ENCODE results near the gene NKX2-4.

DNA sequence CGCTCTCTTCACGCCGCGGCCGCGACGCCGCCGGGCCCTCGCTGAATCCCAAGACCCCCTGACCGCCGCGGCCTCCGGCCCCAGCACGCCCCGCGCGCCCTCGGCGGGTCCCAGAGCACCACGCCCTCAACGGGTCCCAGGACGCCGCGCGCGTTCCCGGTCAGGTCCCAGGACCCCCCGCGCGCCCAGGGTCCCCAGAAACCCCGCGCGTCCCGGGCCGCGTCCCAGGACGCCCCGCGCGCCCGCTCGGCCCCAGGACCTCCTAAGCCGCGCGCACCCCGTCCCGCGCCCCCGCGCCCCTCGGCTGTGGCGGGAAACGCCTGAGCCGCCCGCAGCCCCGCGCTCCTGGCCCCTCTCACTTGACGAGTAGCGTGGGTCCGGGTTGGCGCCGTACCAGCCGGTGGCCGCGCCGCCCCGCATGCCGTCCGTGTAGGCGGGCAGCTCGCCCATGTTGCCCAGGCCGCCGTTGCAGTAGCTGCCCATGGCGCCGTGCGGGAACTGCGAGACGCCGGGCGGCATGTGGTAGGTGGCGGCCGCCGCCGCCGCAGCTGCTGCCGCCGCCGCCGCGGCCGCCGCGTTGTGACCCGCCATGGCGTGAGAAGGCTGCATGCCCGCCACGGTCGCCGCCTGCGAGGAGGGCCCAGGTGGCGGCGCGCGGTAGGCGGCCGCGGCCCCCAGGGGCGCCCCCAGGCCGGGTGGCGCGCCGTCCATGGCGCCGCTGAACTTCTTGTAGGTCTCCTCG, 556 bp downstream of the NKX2-4 start:
- no peak for TF ChIP-seq ZNF384 (IDR thresholded peaks at IDR 0.05)
- TF ChIP-seq SUZ12 (IDR thresholded peaks at IDR 0.05) = no peak
- no peak for TF ChIP-seq BHLHE40 (IDR thresholded peaks at IDR 0.05; ENCODE audit: borderline replicate concordance)
- no peak for TF ChIP-seq FOXA1 (IDR thresholded peaks at IDR 0.05)
- peak; percentile 57 for TF ChIP-seq ARNT (IDR thresholded peaks at IDR 0.05)
- TF ChIP-seq LEF1 (IDR thresholded peaks at IDR 0.05; ENCODE audit: borderline replicate concordance) = no peak
- TF ChIP-seq, protein P1, sequence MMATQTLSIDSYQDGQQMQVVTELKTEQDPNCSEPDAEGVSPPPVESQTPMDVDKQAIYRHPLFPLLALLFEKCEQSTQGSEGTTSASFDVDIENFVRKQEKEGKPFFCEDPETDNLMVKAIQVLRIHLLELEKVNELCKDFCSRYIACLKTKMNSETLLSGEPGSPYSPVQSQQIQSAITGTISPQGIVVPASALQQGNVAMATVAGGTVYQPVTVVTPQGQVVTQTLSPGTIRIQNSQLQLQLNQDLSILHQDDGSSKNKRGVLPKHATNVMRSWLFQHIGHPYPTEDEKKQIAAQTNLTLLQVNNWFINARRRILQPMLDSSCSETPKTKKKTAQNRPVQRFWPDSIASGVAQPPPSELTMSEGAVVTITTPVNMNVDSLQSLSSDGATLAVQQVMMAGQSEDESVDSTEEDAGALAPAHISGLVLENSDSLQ (IDR thresholded peaks at IDR 0.05) = no peak
- TF ChIP-seq SP1 (IDR thresholded peaks at IDR 0.05) = no peak
- TF ChIP-seq TARDBP (IDR thresholded peaks at IDR 0.05) = no peak
- TF ChIP-seq FOXK2 (IDR thresholded peaks at IDR 0.05) = no peak
